Endothelial cell of umbilical vein (primary cell): ENCODE results near the gene PTGDR. TPM values are rescaled to one million over a fixed set of nuclear protein-coding genes. Genes with fewer than 3 reads are reported as not detected.

Experiments
- BruUV-seq: library from RNA; stranded (reverse); fragments of 400-500 nt; replicated peaks from 2 replicates; lab custom pipeline; 2021; lab: Mats Ljungman, UMichigan
- CTCF ChIA-PET: fragments of 300-600, 350-600 bp; sonication (Branson Sonifier 250); formaldehyde crosslinking; loops from one replicate; lab custom pipeline; 2021; ENCODE audit warnings: antibody characterized with exemption, inconsistent platforms; lab: Charles Lee
- POLR2A ChIA-PET: fragments of 300-600, 350-600 bp; sonication (Branson Sonifier 250); formaldehyde crosslinking; loops from one replicate; lab custom pipeline; 2021; ENCODE audit warnings: antibody characterized with exemption, inconsistent platforms; lab: Charles Lee
- DNase-seq: peaks from one replicate; pipeline ENCODE4 v3.0.0-alpha.2; 2011; ENCODE audit warnings: low read depth, low spot score
- FAIRE-seq: peaks from 2 replicates; lab custom pipeline; 2011; peaks lifted over from hg19 to GRCh38; lab: Jason Lieb, UNC
- H2AFZ ChIP-seq: 2 replicates; pipeline ENCODE4 v1.6.0; 2012; ENCODE audit warnings: low read depth, low read length, control low read depth, inconsistent platforms
- H3K27ac ChIP-seq: 2 replicates; pipeline ENCODE4 v1.5.1; 2011; ENCODE audit warnings: low read depth, mild to moderate bottlenecking, control low read depth, low read length, moderate library complexity; ENCODE audit not compliant: insufficient read depth
- H3K27me3 ChIP-seq, 2 experiments: 2 replicates each; pipeline versions ENCODE4 v1.6.0 to v1.6.1; 2011; ENCODE audit warnings: low read length in 2 of 2, mixed read lengths in 1 of 2; ENCODE audit not compliant: control insufficient read depth in 2 of 2, insufficient read depth in 2 of 2
- H3K36me3 ChIP-seq, 2 experiments: 2 replicates in 1 of 2; 3 replicates in 1 of 2; pipeline ENCODE4 v1.5.1; 2011; ENCODE audit warnings: low read length in 2 of 2, mild to moderate bottlenecking in 1 of 2, moderate library complexity in 1 of 2; ENCODE audit not compliant: control insufficient read depth in 2 of 2, insufficient read depth in 2 of 2; ENCODE audit errors: extremely low read depth in 1 of 2
- H3K4me1 ChIP-seq: 3 replicates; pipeline ENCODE4 v1.5.1; 2011; ENCODE audit warnings: mild to moderate bottlenecking, low read length; ENCODE audit not compliant: control insufficient read depth, insufficient read depth; ENCODE audit errors: extremely low read depth
- H3K4me2 ChIP-seq: 2 replicates; pipeline ENCODE4 v1.6.1; 2011; ENCODE audit warnings: low read length, control low read depth, mixed read lengths; ENCODE audit not compliant: insufficient read depth
- H3K4me3 ChIP-seq, 3 experiments: fragments of 200-600 bp in 1 of 3; sonication (generic), shearing (Covaris generic) in 1 of 3; replicated peaks in 1 of 3; 2 replicates each; pipeline ENCODE4 v1.5.1; 2011 to 2016; ENCODE audit warnings: control low read depth in 3 of 3, low read length in 3 of 3, mild to moderate bottlenecking in 2 of 3, inconsistent platforms in 1 of 3, low read depth in 1 of 3, moderate library complexity in 1 of 3; ENCODE audit not compliant: insufficient read depth in 1 of 3
- H3K79me2 ChIP-seq: 2 replicates; pipeline ENCODE4 v1.6.0; 2012; ENCODE audit warnings: low read length, inconsistent platforms; ENCODE audit not compliant: control insufficient read depth, insufficient read depth
- H3K9ac ChIP-seq: replicated peaks from 2 replicates; pipeline ENCODE3; 2011; ENCODE audit warnings: low read length, control low read depth; ENCODE audit not compliant: insufficient read depth; ENCODE audit errors: extremely low read depth
- H3K9me1 ChIP-seq: replicated peaks from 3 replicates; pipeline ENCODE4 v1.6.0; 2011; ENCODE audit warnings: mild to moderate bottlenecking, low read length; ENCODE audit not compliant: control insufficient read depth, insufficient read depth; ENCODE audit errors: extremely low read depth
- H3K9me3 ChIP-seq: replicated peaks from 2 replicates; pipeline ENCODE4 v1.5.1; 2012; ENCODE audit warnings: low read length, inconsistent platforms; ENCODE audit not compliant: control insufficient read depth, insufficient read depth
- H4K20me1 ChIP-seq: replicated peaks from 2 replicates; pipeline ENCODE3; 2011; ENCODE audit warnings: mild to moderate bottlenecking, low read length; ENCODE audit not compliant: control insufficient read depth, insufficient read depth; ENCODE audit errors: extremely low read depth
- FOS ChIP-seq: IDR thresholded peaks from 2 replicates; pipeline ENCODE4 v1.6.1; 2011; ENCODE audit warnings: mild to moderate bottlenecking, low read length, moderate library complexity, borderline replicate concordance; ENCODE audit not compliant: insufficient read depth
- GATA2 ChIP-seq: IDR thresholded peaks from 2 replicates; pipeline ENCODE4 v1.7.0; 2011; ENCODE audit warnings: low read depth, mild to moderate bottlenecking, moderate library complexity, mixed read lengths, low read length; ENCODE audit not compliant: insufficient read length, insufficient read depth
- MAX ChIP-seq: IDR thresholded peaks from 2 replicates; pipeline ENCODE4 v1.6.1; 2011; ENCODE audit not compliant: insufficient read depth, insufficient read length
- MYC ChIP-seq: IDR thresholded peaks from one replicate; pipeline ENCODE4 v1.6.1; 2011; ENCODE audit warnings: mild to moderate bottlenecking, low read depth, low read length
- POLR2AphosphoS5 ChIP-seq: IDR thresholded peaks from 2 replicates; pipeline ENCODE4 v1.6.1; 2012; ENCODE audit warnings: low read depth, mild to moderate bottlenecking, control low read depth, low read length, moderate library complexity; ENCODE audit not compliant: insufficient read depth
- dilution Hi-C: fragments of 300-500 bp; cut with MboI; formaldehyde crosslinking; loops from one replicate; pipeline ENCODE4 v1.15.0; 2019; ENCODE audit warnings: low sequenced_read_pairs; ENCODE audit not compliant: extremely low pct_ligation_motif_present
- intact Hi-C: fragments of 100-400 bp; cut with micrococcal nuclease; formaldehyde crosslinking; loops from one replicate; pipeline ENCODE4 v1.10.0; 2022
- polyA plus RNA-seq, 4 experiments: library from polyadenylated mRNA; depleted of rRNA in 3 of 4; stranded (reverse) in 3 of 4; unstranded in 1 of 4; fragments of >200 nt; gene quantifications; 2 replicates each; pipeline versions ENCODE4 v1.2.1 to v1.2.3, GENCODE V29; 2011 to 2012; ENCODE audit warnings: missing spikeins in 1 of 4
- total RNA-seq: library from RNA; stranded (reverse); gene quantifications from 2 replicates; pipeline ENCODE4 v1.2.3, GENCODE V29; 2021

Gene PTGDR
- total and polyA plus RNA-seq, 2 donors (not counting 3 experiments of a cell fraction or from before 2014, with no cell fraction given) = not detected

DNA sequence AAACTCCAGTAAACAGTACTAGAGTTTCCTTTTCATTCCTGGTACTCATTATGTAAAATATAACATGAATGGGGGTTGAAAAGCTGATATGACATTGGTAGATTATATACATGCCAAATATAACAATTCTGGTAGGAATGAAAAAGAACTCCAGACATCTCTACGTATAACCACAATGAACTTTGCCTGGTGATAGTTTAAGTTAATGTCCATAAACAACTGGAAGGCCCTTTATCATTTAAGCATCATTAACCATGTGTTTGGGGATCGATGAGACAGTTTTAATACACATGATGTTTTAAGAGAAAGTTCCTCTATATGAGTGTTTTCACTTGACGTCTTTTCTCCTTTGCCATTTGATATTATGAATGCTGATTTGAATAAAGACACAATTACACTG, 52.4 kb downstream of the PTGDR start:
- no peaks in the 10 kb centered on the region for H3K79me2 ChIP-seq
- no peak overlapping the region for H3K27ac ChIP-seq
- dilution Hi-C loops = no loop called here
- no peak overlapping the region for H3K4me3 ChIP-seq
- H3K4me1 ChIP-seq = no peaks in the 10 kb centered on the region
- no peak for FAIRE-seq
- ChIA-PET CTCF (interaction anchor here (1.3 kb wide), 1 partner anchor 20 kb away, joined by 4 read pairs; no protein-coding TSS in a partner anchor), POLR2A (no interaction called here)
- no peaks in the 10 kb centered on the region for H4K20me1 ChIP-seq
- H3K9me3 ChIP-seq = no peaks in the 10 kb centered on the region
- intact Hi-C loops = no loop called here
- TF ChIP-seq GATA2 (no peak), FOS (no peak)
- H3K9me1 ChIP-seq = no peaks in the 10 kb centered on the region
- H3K9ac ChIP-seq = no peak overlapping the region
- DNase-seq = no peak
- no peak overlapping the region for H3K4me2 ChIP-seq
- no peak overlapping the region for H2AFZ ChIP-seq
- H3K36me3 ChIP-seq = no peaks in the 10 kb centered on the region
- peaks cover 25 to 47% of the 10 kb centered on the region in 2 experiments for H3K27me3 ChIP-seq
- no TSS peak for BruUV-seq

GRCh38 chr14:52325126-52325525, 57.6 kb downstream of the PTGDR start:
- dilution Hi-C loops = no loop called here
- Histone ChIP-seq H3K9me3 (no peaks in the 10 kb centered on the region), H2AFZ (no peak overlapping the region), H3K4me1 (no peaks in the 10 kb centered on the region), H3K27me3 (peaks cover 3 to 8% of the 10 kb centered on the region in 2 experiments), H3K27ac (no peak overlapping the region), H3K9me1 (no peaks in the 10 kb centered on the region), H3K9ac (no peak overlapping the region), H4K20me1 (no peaks in the 10 kb centered on the region), H3K4me2 (no peak overlapping the region), H3K36me3 (no peaks in the 10 kb centered on the region), H3K4me3 (no peak overlapping the region), H3K79me2 (no peaks in the 10 kb centered on the region)
- ChIA-PET POLR2A (no interaction called here), CTCF (no interaction called here)
- no TSS peak for BruUV-seq
- no peak for FAIRE-seq
- no peak for TF ChIP-seq POLR2AphosphoS5
- TF ChIP-seq MYC = no peak
- no peak for TF ChIP-seq MAX
- intact Hi-C loops = no loop called here
- no peak for DNase-seq
